SU-DHL-6 (cell line): ENCODE results near the gene AUH.
"Not testable (repeated sequence)": the region's sequence is repeated elsewhere in the genome, so short reads cannot be mapped to it uniquely, and the experiment has no call there.

ENCODE experiments used
- H2AFZ ChIP-seq: fragments of 200-600 bp; sonication (generic); 2 replicates; pipeline ENCODE4 v1.6.1; 2014; ENCODE audit warnings: low read depth, mild to moderate bottlenecking, moderate library complexity, mixed read lengths, antibody characterized with exemption, low read length; ENCODE audit not compliant: severe bottlenecking
- H3F3A ChIP-seq: fragments of 200-600 bp; shearing (Covaris generic); 2 replicates; pipeline ENCODE4 v1.6.0; 2016; ENCODE audit warnings: antibody characterized with exemption, mild to moderate bottlenecking; ENCODE audit not compliant: insufficient read depth
- H3K27ac ChIP-seq: fragments of 200-600 bp; sonication (generic); 2 replicates; pipeline ENCODE4 v1.5.1; 2016; ENCODE audit warnings: low read depth, mild to moderate bottlenecking, low read length, moderate library complexity, mixed read lengths
- H3K27me3 ChIP-seq: fragments of 200-600 bp; sonication (generic), shearing (Covaris generic); 2 replicates; pipeline ENCODE4 v1.6.0; 2014; ENCODE audit warnings: mild to moderate bottlenecking, low read length
- H3K36me3 ChIP-seq: fragments of 200-600 bp; sonication (generic); 2 replicates; pipeline ENCODE4 v1.6.1; 2014; ENCODE audit warnings: mild to moderate bottlenecking, low read length, mixed read lengths
- H3K4me2 ChIP-seq: fragments of 300-600, 200-600 bp; shearing (Covaris generic), sonication (generic); 2 replicates; pipeline ENCODE4 v1.6.0; 2014; ENCODE audit warnings: low read length, low read depth, mild to moderate bottlenecking; ENCODE audit not compliant: poor library complexity, severe bottlenecking
- H3K4me3 ChIP-seq: fragments of 200-600 bp; sonication (generic); 2 replicates; pipeline ENCODE4 v1.5.1; 2014; ENCODE audit warnings: antibody characterized with exemption, low read length, mild to moderate bottlenecking, mixed read lengths; ENCODE audit not compliant: insufficient read depth, poor library complexity, severe bottlenecking
- H3K79me2 ChIP-seq: fragments of 200-600 bp; sonication (generic); 2 replicates; pipeline ENCODE4 v1.6.1; 2014; ENCODE audit warnings: mild to moderate bottlenecking, low read length, moderate library complexity; ENCODE audit not compliant: insufficient read depth
- H3K9ac ChIP-seq: fragments of 200-600 bp; sonication (generic); 2 replicates; pipeline ENCODE4 v1.7.0; 2014; ENCODE audit warnings: mild to moderate bottlenecking, low read length
- H3K9me2 ChIP-seq: fragments of 200-600 bp; sonication (generic); replicated peaks from 2 replicates; pipeline ENCODE4 v1.6.1; 2014; ENCODE audit warnings: low read length; ENCODE audit not compliant: insufficient read depth
- H3K9me3 ChIP-seq: fragments of 200-600 bp; sonication (generic); 2 replicates; pipeline ENCODE4 v1.6.1; 2014; ENCODE audit warnings: low read length, mixed read lengths; ENCODE audit not compliant: insufficient read depth
- H4K20me1 ChIP-seq: fragments of 200-600 bp; sonication (generic); 2 replicates; pipeline ENCODE4 v1.6.1; 2014; ENCODE audit warnings: low read depth, mild to moderate bottlenecking, antibody characterized with exemption, low read length, moderate library complexity, mixed read lengths
- CTCF ChIP-seq: fragments of 200-600 bp; sonication (generic); IDR thresholded peaks from one replicate; pipeline ENCODE4 v1.5.1; 2017; ENCODE audit warnings: antibody characterized with exemption, mild to moderate bottlenecking, low read length, moderate library complexity; ENCODE audit not compliant: insufficient read depth, poor library complexity, severe bottlenecking
- EZH2phosphoT487 ChIP-seq: fragments of 200-600 bp; sonication (generic), shearing (Covaris generic); conservative IDR thresholded peaks from 2 replicates; pipeline ENCODE4 v1.6.1; 2018; ENCODE audit warnings: mild to moderate bottlenecking, antibody characterized with exemption, low read length, moderate library complexity, mixed read lengths

AUH gene

GRCh38 chr9:91371894-91372293 is 10.2 kb upstream of the AUH start:
- no peak overlapping the region for H3K4me2 ChIP-seq
- H3K79me2 ChIP-seq = no peaks in the 10 kb centered on the region
- H3K36me3 ChIP-seq = no peaks in the 10 kb centered on the region
- H3K9me2 ChIP-seq = no peaks in the 10 kb centered on the region
- no peaks in the 10 kb centered on the region for H3K27me3 ChIP-seq
- TF ChIP-seq CTCF (no peak), EZH2phosphoT487 (no peak)
- H4K20me1 ChIP-seq = no peaks in the 10 kb centered on the region
- H2AFZ ChIP-seq = no peak overlapping the region
- no peaks in the 10 kb centered on the region for H3F3A ChIP-seq
- H3K4me3 ChIP-seq = no peak overlapping the region
- no peak overlapping the region for H3K27ac ChIP-seq
- H3K9me3 ChIP-seq = no peaks in the 10 kb centered on the region
- no peak overlapping the region for H3K9ac ChIP-seq

- not testable (repeated sequence) for H3K9me3 ChIP-seq, H4K20me1 ChIP-seq, H3K9ac ChIP-seq, H3K27ac ChIP-seq, H3K36me3 ChIP-seq, H3K79me2 ChIP-seq, H2AFZ ChIP-seq, H3F3A ChIP-seq, H3K27me3 ChIP-seq, H3K9me2 ChIP-seq, H3K4me2 ChIP-seq, H3K4me3 ChIP-seq
Observed at GRCh38 chr9:91370006-91370405, 8.3 kb upstream of the AUH start.

- Histone ChIP-seq H2AFZ (no peak overlapping the region), H3K9me3 (no peaks in the 10 kb centered on the region; the same call in 1 of the 2 replicates), H3K79me2 (no peaks in the 10 kb centered on the region; the same call in 1 of the 2 replicates), H3K27ac (no peak overlapping the region), H3K4me3 (no peak overlapping the region), H3K4me2 (no peak overlapping the region), H3K36me3 (no peaks in the 10 kb centered on the region), H3K27me3 (no peaks in the 10 kb centered on the region), H3K9me2 (no peaks in the 10 kb centered on the region), H4K20me1 (no peaks in the 10 kb centered on the region), H3F3A (no peaks in the 10 kb centered on the region), H3K9ac (no peak overlapping the region)
- TF ChIP-seq CTCF (no peak), EZH2phosphoT487 (no peak)
Observed at GRCh38 chr9:91364702-91365101, 3.0 kb upstream of the AUH start.

GRCh38 chr9:91364005-91364404 is 2.3 kb upstream of the AUH start:
- no peak overlapping the region for H3K4me3 ChIP-seq

More at GRCh38 chr9:91364005-91364404, 2.3 kb upstream of the AUH start:
- Histone ChIP-seq H3K27ac (no peak overlapping the region), H3K4me2 (no peak overlapping the region), H3K79me2 (no peaks in the 10 kb centered on the region; the same call in 1 of the 2 replicates), H4K20me1 (no peaks in the 10 kb centered on the region), H3K27me3 (no peaks in the 10 kb centered on the region), H3K9ac (no peak overlapping the region), H2AFZ (no peak overlapping the region), H3K9me2 (no peaks in the 10 kb centered on the region), H3F3A (no peaks in the 10 kb centered on the region), H3K36me3 (no peaks in the 10 kb centered on the region), H3K9me3 (no peaks in the 10 kb centered on the region; the same call in 1 of the 2 replicates)
- TF ChIP-seq EZH2phosphoT487 = no peak
- no peak for TF ChIP-seq CTCF
